Posterior cingulate gyrus (tissue), 11 donors: ENCODE results near the gene BTRC.
"Not testable (repeated sequence)": the region's sequence is repeated elsewhere in the genome, so short reads cannot be mapped to it uniquely, and the experiment has no call there.

Experiments
- DNase-seq, 10 donors: peaks; one replicate each; pipeline versions ENCODE4 v3.0.0 to v3.0.0-alpha.2; 2020 to 2021; ENCODE audit warnings: mixed read lengths in 3 of 10
- intact Hi-C: fragments of 100-400 bp; cut with DNase I; formaldehyde crosslinking; loops from one replicate; pipeline ENCODE4 v1.15.1; 2023

Gene BTRC

DNA sequence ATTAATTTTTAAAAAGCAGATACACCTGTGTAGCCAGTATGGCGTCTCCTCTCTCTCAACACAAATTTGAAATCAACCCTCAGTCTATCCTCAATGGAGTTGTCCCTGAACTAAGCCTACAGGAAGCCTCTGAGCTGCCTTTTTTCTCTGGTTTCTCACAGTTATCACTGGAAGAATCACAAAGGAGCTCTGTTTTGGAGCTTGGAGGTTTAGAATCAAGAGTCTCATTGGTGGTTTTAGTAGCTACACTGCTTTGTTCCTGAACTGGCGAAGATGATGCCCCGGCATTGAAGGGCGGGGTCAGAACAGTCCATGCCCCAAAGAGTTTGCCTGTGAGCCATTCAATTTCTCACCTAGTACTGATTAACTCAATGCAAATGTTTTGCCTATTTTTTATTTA is 16.1 kb upstream of the BTRC start:
- intact Hi-C loops = no loop called here
- DNase-seq = no peak

DNA sequence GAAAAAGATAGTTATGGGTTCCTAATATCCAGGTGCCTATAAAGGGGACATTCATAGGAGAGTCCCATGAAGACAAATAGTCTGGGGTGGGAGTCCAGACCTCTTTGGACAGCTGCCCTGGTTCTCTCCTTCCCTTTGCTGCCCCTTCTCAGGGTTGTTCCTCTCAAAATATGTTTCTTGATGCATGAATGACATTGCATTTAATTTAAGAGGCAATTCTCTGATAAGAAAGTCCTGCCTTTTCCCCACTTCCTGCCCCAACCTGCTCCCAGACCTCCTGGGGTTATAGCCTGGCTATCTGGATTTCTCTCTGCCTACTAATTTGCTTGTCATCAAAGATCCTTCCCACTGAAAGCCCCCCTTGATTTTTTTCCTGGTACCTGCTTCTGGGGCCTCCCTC is 12.5 kb upstream of the BTRC start:
- no peak for DNase-seq
- intact Hi-C loops = no loop called here

DNA sequence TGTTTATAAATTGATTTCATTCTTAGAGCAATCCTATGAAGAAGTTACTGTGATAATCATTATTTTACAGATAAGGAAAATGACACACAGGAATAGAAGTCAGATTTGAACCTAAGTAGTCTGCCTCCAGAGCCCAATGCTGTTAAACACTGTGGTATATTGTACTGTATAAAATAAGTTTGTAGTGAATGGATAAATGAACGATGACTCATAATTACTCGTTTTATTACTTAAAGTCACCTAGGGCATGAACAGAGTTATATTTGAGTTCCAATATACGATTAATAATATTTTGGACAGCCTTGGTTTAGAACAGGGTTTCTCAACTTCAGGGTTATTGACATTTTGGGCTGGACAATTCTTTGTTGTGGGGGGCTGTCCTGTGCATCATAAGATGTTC is 7.8 kb upstream of the BTRC start:
- DNase-seq = no peak
- intact Hi-C loops = no loop called here

DNA sequence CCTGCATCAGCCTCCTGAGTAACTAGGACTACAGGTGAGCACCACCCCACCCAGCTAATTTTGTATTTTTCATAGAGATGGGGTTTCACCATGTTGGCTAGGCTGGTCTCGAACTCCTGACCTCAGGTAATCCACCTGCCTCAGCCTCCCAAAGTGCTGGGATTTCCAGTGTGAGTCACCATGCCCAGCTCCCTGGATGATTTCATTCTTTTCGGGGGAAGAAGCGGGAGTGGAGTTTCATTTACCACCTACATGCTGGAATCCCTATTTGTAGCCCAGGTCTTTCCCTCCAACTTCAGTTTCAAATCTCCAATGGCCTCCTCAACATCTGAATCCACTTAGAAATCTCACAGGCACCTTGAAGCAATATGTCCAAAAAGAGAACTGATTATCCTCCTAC is 2.9 kb upstream of the BTRC start:
- DNase-seq = no peak
- intact Hi-C loops = loop anchor here (5.0 kb wide), 1 partner anchor 59 kb away; no protein-coding TSS in a partner anchor

DNA sequence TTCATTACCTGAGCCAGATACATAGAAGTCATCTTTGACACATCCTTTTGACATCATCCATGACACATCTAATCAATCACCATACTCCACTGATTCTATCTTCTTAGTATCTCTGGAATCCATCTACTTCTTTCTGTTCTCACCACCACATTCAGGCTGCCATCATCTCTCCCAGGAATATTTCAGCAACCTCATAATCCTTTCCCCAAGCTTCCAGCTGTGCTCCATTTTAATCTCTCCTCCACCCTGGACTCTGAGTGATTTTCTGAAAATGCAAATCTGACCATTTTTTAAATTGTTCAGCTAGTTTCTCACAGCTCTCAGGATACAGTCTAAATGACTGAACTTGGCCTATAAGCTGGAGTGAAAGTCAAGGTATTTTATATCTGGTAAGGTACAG is 2.5 kb upstream of the BTRC start:
- DNase-seq = no peak
- intact Hi-C loops = loop anchor here (5.0 kb wide), 1 partner anchor 59 kb away; no protein-coding TSS in a partner anchor

- intact Hi-C loops = loop anchor here (5.0 kb wide), 1 partner anchor 61 kb away; no protein-coding TSS in a partner anchor
- DNase-seq = not testable (repeated sequence)
Measured at GRCh38 chr10:101352857-101353256, 1.1 kb upstream of the BTRC start.

DNA sequence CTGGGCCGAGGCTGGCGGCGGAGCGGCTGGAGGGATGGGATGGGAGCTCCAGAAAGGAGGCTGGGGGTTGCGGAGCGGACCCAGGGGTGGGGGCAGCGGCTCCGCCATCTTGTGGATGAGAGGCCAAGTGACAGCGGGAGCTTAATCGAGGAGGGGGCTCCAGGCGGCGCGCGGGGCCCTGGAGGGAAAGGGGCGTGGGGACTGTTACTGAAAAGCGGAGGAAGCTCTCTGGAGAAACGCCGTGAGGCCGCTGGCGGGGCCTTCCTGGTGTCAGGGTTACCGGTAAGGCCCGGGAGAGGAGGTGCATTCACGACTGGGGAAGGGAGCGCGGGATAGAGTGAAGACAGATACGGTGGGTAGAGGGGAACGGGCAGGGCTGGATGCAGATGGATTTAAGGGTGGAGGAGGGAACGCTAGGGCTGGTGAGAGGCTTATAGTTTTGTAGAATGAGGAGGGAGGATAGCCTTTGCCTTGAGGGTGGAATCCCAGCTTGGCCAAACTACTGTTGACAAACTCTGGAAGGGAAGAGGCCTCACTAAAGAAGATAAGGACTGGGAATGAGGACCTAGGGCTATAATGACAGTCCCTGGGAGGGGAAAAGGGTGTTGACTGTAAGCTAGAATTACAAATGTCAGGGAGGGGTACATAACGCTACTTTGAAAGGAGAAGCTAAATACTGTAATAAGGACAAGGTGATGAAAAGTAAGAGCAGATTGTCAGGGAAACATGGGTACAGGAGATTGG is 535 bp downstream of the BTRC start:
- intact Hi-C loops = loop anchor here (5.0 kb wide), 1 partner anchor 62 kb away; no protein-coding TSS in a partner anchor
- DNase-seq = peak in 8 of 10 donors; percentile 33 to 92 (median 40)

- intact Hi-C loops = no loop called here
- no peak for DNase-seq
Measured at GRCh38 chr10:101355072-101355706, 1.2 kb downstream of the BTRC start.

GRCh38 chr10:101356132-101356531 is 2.2 kb downstream of the BTRC start:
- intact Hi-C loops = no loop called here

DNA sequence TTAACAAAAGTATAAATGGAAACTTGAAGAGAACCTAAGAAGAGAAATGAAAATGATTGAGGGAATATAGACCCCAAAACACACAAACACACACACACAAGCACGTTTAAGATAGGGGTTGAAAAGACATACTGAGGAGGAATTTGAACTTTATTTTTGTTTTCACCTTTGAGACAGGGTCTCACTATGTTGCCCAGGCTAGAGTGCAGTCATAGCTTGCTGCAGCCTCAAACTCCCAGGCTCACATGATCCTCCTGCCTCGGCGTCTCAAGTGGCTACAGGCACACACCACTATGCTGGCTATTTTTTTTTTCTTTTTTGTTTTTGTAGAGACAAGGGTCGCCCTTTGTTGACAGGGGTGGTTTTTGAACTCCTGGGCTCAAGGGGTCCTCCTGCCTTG is 4.0 kb downstream of the BTRC start:
- intact Hi-C loops = no loop called here
- DNase-seq = no peak

More at GRCh38 chr10:101356132-101356531, 2.2 kb downstream of the BTRC start:
- no peak for DNase-seq

- no peak for DNase-seq
- intact Hi-C loops = no loop called here
Measured at GRCh38 chr10:101358706-101359300, 4.8 kb downstream of the BTRC start.

DNA sequence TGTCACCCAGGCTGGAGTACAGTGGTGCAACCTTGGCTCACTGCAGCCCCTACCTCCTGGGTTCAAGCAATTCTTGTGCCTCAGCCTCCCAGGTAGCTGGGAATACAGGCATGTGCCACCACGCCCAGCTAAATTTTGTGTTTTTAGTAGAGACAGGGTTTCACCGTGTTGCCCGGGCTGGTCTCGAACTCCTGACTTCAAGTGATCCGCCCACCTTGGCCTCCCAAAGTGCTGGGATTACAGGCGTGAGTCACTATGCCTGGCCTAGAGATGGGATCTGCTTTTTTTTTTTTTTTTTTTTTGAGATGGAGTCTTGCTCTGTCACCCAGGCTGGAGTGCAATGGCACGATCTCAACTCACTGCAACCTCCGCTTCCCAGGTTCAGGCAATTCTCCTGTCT is 6.1 kb downstream of the BTRC start:
- not testable (repeated sequence) for DNase-seq

GRCh38 chr10:101360841-101361240 is 6.9 kb downstream of the BTRC start:
- intact Hi-C loops, DNase-seq: not testable (repeated sequence)

More for the DNA sequence above, 6.1 kb downstream of the BTRC start:
- intact Hi-C loops = not testable (repeated sequence)

DNA sequence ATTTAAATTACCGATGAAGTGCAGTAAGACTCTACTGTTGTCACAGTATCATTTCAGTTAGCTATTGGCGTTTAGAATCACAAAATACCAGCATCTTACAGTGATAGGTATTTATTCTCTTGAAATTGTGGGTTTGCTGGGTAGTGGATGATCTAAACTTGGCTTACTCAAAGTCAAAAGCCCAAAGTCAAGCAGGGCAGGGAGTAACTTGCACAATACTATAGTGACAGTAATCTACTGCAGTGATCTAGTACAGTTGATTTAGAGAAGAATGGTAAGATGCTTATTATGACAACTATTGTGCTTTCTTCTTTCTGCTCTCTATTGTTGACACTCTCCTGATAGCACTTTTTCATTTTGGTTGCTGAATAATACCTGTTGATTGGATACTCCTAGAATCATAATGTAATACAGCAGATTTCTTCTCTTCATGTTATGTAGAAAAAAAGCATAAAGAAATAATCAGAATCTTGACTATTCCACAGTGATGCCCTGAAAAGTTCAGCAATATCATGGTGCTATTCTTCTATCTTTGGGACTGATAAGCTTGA is 10.0 kb downstream of the BTRC start:
- intact Hi-C loops = no loop called here
- no peak for DNase-seq

GRCh38 chr10:101364721-101365120 is 10.8 kb downstream of the BTRC start:
- intact Hi-C loops = no loop called here
- DNase-seq = no peak

GRCh38 chr10:101367569-101368453 is 13.8 kb downstream of the BTRC start:
- intact Hi-C loops = no loop called here
- DNase-seq = no peak

- intact Hi-C loops = no loop called here
- DNase-seq = no peak
Measured at GRCh38 chr10:101373063-101373462, 19.1 kb downstream of the BTRC start.

- intact Hi-C loops = not testable (repeated sequence)
Measured at GRCh38 chr10:101373993-101374392, 20.0 kb downstream of the BTRC start.

DNA sequence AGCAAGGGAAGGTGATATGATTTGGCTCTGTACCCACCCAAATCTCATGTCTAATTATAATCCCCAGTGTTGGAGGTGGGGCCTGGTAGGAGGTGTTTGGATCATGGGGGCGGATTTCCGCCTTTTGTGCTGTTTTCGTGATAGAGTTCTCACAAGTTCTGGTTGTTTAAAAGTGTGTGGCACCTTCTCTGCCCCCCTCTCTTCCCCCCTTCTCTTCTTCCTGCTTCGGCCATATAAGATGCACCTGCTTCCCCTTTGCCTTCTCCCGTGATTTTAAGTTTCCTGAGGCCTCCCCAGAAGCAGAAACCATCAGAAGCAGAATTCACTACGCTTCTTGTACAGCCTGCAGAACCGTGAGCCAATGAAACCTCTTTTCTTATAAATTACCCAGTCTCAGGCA is 21.1 kb downstream of the BTRC start:
- DNase-seq = no peak

More at GRCh38 chr10:101373993-101374392, 20.0 kb downstream of the BTRC start:
- DNase-seq = not testable (repeated sequence)

More for the DNA sequence above, 21.1 kb downstream of the BTRC start:
- intact Hi-C loops = no loop called here
